T-helper 22 cell (primary cell): ENCODE results near the gene SLC25A43.
"Not testable (repeated sequence)": the region's sequence is repeated elsewhere in the genome, so short reads cannot be mapped to it uniquely, and the experiment has no call there.

Source experiments
- DNase-seq: peaks from one replicate; pipeline ENCODE4 v3.0.0-alpha.2; 2020; ENCODE audit warnings: low read depth

Gene SLC25A43

DNA sequence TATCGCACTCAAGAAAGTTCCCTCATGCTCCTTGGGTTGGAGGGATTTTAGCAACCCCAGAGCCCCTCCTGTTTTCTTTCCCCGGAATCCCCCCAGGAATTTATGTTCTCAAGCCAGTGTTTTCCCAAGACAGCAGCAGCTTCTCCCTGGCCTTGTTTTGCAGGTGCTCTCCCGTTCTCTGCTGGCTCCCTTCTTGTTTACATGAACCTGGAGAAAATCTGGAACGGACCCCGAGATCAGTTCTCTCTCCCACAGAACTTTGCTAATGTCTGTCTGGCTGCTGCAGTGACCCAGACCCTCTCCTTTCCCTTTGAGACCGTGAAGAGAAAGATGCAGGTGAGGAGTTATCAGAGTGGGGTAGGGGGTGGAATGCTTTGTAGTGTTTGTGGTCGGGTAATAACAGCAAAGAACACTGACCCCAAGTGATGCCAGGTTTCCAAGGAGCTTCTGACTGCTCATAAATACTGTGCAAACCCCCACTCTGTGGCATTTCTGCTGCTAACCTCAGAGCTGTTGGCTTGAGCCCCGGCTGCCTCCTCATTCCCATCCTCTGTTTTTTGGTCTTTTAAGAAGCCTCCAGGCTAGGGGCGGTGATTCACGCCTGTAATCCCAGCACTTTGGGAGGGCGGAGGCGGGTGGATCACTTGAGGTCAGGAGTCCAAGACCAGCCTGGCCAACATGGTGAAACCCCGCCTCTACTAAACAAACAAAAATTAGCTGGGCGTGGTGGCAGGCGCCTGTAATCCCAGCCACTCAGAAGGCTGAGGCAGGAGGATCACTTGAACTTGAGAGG, 11.1 kb downstream of the SLC25A43 start:
- no peak for DNase-seq

DNA sequence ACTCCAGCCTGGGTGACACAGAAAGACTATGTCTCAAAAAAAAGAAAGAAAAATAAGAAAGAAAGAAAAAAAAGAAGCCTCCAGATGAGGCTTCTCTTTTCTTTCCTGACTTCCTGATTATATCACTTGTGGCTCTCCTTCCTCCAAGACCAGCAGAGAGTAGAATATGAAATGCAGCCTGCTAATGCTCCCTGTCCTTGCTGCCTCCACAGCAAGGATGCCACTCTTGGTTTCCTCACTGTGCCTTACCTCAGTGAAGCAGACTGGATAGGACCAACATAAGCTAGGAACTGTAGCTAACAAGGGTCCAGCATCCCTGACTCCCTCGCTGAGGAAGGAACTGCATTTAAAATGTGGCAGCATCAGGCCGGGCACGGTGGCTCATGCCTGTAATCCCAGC, 11.7 kb downstream of the SLC25A43 start:
- DNase-seq = no peak

DNA sequence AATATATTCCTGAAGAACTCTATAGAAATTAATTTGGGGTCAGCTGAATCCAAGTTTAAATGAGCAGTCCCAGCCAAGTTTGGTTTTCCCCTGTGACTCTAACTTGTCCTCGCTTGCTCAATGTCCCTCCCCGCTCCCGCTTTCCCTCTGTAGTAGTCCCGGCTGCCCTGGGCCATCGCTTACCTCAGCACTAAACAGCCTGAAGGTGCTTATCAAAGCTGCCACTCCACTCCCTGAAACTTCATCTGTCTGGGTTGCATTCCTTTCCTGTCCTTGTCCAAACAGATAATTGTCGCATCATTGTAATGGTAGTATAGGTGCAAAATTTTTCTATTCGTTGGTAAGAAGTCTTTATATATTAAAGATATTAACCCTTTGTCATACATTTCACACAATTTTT, 12.8 kb downstream of the SLC25A43 start:
- DNase-seq = no peak

DNA sequence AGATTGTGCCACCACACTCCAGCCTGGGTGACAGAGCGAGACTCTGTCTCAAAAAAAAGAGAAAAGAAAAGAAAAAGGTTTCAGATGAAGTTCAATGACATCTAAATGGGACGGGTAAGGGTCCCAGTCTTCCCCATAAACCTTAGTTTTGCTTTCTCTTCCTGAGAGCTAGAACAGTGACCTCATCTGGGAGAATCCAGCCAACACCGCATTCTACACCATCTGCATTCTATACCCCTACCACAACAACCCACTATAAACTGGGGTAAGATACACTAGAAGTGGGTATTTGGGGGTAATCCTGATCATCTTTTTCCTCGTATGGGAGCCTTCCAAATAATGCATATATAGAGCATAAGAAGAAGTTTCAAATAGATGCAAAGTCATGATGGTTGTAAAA, 18.2 kb downstream of the SLC25A43 start:
- DNase-seq = no peak

DNA sequence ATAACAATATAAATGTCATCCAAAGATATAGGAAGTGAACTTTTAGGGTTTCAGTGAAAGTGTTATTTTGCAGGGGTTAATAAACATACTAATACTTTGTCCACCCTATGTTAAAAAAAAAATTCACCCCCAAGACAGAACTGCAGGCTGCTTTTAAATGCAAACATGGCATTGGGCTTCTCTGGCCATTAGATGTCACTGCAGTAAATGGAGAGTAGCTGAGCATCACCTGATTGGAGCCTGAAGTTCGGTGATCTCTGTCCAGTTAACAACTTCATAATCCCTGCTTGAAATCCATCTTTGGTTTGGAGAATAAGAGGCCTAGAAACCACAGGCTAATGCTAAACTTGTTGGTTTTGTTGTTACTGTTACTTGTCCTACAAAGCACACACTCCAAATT, 18.7 kb downstream of the SLC25A43 start:
- no peak for DNase-seq

DNA sequence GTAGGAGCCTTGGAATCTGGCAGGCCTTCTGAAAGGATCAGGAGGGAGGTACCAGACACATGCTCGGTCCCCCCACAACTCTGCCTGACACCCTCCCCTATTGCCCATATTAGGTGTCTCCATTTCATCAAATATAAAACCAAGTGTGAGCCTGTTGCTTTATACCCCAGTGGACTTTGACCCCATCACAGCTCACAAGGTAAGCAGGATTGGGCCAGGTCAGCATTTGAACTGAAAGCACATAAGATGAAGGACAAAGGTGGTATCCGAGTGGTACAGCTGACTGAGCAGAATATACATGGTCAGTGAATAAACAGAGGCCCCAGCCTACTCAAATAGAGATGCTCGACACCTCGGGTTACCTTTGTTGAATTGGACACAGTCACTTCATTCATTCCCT, 20.0 kb downstream of the SLC25A43 start:
- DNase-seq = no peak

DNA sequence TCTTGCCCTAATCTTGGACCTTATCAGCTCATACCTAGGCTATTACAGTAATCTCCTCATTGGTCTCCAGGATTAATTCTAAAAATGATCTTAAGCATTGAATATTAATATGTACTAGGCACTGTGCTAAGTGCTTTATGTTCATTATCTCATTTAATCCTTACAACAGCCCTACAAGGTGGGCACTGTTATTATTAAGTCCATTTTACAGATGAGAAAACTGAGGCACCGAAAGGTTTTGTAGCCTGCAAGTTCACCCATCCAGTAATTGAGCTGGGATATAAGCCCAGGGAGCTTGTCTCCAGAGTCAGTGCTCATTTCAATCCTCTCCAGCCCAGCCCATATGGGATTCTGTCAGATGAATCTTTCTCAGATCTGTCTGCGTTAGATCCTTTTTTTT, 20.8 kb downstream of the SLC25A43 start:
- no peak for DNase-seq

DNA sequence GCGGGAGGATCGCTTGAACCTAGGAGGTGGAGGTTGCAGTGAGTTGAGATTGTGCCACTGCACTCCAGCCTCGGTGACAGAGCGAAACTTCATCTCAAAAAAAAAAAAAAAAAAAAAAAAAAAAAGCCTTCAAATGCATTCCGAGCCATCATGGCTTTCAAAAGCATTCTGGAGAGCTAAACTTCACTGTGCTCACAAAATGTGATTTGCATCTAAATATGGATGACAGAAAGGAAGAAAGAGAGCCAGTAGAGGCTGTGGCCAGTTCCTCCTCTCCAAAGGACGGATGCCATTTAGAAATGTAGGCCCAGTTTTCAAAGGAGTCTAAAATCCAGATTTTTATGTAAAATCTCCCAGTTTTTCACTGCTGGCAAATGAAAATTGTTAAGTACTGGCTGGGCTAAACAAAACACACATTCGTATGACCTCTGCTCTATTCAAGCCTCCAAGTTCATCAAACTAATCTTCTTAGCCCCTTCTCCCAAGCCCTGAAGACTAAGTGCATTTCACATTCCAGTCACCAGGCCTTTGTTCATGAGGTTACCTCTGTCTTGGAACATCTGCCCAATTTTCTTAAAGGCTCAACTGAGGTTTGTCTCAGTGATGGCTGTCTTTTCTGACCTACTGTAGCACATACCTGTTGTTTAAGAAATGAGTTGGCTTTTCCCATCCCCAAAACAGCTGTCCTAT, 22.0 kb downstream of the SLC25A43 start:
- DNase-seq = no peak

DNA sequence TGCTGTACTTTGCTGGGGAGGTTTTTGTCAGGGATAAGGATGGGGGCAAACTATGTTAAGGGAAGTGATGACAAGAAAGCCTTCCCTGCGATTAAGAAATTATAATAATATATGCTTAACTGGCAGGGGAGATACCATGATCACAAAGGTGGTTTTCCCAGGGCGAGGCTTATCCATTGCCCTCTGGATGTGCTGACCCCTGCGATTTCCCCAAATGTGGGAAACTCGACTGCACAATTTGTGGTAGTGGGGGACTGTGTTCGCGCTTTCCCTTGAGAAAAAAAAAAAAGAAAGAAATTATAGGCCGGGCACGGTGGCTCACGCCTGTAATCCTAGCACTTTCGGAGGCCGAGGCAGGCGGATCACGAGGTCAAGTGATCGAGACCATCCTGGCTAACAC, 24.5 kb downstream of the SLC25A43 start:
- DNase-seq = no peak

DNA sequence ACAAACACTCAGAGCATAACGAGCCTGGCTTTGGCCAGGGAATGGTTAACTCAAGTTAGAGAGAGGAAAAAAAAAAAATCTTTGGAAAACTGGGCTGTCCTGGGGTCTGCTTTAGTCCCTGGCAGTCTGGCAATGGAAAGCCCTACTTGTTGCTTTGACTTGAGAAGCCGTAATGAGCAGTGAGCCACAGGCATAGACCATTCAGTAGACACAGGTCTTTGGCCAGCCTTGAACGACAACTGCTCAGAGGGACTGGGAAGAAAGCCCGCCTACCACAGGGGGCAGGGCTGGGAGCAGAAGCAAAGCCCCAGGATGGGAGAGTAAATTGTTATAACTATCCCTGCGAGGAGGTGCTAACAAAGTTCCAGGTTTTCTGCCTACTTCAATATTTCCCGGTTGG, 25.9 kb downstream of the SLC25A43 start:
- no peak for DNase-seq

DNA sequence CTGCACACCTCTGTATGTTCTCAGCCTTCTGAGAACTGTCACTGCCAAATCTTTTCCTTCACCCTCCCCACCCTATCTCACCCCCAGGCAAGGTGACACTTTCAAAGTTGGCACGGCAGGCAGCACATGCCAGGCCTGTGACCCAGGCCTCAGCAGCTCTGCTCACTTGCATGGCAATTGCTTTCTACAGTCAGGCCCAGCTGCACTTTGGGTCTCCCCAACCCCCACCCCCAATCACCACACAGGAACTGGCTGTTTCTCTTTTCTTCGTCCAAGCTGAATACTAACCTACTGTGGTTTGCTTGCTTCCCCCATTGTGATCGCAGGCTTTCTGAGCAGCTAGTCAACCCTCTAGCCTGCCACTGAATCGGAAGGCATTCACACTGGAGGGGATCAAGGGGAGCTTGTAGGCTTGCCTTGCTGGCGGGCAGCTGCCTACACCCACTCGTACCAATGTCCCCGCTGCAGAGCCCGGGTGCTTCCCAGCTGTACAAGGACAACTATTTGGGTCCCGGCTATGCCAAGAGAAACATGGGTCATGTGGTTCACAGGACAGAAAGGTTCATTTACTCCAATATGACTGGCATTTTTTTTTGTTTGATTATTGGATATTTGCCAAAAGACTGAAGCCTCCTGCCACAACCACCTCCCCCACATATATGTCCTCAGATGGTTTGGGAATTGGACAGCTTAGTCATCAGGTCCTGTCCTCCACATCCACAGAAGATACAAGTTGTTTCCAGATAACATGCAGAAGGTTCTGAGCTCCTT, 28.1 kb downstream of the SLC25A43 start:
- DNase-seq = no peak

DNA sequence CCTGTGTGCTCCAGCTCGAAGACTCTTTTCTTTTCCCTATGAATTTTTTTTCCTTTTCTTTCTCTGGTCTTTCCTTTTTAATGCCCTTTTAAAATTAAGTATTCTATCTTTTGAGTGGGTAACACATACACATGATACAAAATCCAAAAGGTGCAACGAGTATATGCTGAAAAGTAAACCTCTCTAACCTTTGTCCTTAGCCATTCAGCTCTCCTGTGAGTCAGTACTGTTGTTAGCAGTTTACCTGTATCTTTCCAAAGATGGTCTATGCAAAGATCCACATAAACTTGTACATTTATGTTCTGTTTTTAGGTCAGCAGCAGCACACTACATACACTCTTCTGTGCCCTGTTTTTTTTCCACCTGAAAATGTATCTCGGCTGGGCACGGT, 28.7 kb downstream of the SLC25A43 start:
- no peak for DNase-seq

DNA sequence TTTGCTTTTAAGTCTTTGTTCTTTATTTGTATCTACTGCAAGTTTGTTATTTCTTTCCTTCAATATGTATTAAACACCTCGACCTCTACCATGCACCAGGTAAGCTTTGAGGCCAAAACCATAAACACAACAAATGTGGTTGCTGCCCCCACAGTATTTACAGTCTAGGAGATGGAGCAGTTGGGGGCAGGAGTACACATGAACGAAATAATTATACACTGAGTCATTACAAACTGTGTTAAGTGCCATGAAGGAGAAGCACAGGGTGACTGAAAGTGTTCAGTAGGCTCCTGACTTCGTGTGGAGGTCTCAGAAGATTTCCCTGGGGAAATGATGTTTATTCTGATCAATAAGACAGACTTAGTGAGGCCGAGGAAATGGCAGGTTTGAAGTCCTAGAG, 30.3 kb downstream of the SLC25A43 start:
- DNase-seq = no peak

DNA sequence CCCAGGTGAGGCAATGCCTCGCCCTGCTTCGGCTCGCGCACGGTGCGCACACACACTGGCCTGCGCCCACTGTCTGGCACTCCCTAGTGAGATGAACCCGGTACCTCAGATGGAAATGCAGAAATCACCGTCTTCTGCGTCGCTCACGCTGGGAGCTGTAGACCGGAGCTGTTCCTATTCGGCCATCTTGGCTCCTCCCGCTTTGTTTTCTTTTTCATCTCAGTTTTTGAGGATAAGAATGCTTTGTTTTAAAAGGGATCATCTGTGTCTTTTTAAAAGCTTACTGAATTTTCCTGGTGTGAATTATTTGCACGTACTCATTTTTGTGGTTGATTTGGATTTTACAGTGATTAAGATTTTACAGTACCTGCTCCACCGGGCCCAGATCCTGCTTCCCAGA, 42.2 kb downstream of the SLC25A43 start:
- DNase-seq = not testable (repeated sequence)

DNA sequence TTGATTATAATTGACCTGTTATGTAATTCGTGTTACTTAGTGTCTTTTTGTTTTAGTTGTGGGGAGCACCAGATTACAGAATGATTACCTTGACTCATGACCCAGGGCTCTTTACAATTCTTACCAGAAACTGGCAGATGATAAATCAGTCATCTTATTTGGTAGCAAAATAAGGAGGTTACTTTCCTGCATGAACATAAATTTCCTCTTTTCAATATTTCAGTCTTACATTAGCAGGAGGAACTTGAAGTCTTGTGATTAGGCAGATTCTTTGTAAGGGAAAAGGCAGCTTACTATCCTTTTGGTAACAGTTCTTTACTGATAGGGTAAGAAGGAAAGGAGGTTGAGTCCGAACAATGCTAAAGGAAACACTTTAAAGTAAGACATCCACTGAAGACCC, 43.1 kb downstream of the SLC25A43 start:
- no peak for DNase-seq

DNA sequence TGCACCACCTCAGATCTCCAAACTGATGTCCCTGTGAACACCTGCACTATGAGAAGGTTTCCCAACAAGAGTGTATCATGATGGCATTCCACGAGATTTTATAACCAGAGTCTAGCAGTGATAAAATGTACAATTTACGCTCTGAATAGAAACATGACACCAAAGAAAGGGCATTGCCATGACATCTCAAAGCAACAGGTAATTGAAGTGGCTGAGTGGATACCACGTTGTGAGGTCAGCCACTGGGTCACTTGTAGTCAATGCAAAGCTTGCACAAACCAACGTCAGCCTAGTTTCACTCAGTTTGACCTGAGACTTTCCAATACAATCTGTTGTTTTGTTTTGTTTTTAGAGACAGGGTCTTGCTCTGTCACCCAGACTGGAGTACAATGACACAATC, 54.1 kb downstream of the SLC25A43 start:
- DNase-seq = no peak

DNA sequence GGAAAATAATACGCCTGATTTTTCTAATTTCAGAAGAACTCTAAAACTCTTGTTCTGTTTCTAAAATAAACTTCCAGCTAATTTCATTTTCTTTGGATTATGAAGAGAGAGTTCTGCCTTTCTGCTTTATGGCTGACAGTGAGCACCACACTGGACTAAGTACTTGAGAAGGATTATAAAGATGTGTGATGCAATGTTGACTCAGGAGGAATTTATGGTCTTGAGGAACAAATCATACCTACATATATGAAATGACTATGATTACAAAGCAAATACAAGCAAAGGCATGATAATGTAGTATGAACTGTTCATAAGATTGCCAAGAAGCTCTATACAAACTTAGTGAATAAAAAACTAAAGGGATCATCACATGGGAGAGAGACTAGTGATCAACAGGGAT, 56.1 kb downstream of the SLC25A43 start:
- no peak for DNase-seq

DNA sequence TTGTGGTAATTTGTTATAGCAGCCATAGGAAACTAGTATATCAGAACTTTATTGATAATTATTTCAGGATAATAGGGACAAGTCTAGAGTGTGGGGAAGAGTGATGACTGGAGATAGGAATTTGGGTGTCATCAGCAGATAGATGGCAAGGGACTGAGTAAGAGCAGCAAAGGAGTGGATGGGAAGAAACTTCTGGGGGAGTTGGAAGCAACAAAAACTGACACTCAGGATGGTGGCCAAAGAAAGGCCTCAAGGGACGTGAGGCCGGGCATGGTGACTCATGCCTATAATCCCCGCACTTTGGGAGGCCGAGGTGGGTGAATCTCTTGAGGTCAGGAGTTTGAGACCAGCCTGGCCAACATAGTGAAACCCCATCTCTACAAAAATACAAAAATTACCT, 60.0 kb downstream of the SLC25A43 start:
- DNase-seq = no peak

DNA sequence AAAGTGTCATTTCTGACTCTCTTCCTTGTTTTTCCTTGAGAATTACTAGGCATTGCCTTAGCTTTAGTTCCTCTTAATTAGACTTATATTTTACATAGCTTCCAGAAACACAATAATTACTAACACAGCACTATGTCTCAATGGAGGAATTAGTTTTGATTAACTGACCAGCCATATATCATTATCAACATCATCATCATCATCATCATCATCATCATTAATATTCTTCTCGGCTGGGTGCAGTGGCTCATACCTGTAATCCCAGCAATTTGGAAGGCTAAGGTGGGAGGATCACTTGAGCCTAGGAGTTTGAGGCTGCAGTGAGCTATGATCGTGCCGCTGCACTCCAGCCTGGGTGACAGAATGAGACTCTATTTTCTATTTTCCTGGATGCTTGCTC, 66.4 kb downstream of the SLC25A43 start:
- DNase-seq = no peak

DNA sequence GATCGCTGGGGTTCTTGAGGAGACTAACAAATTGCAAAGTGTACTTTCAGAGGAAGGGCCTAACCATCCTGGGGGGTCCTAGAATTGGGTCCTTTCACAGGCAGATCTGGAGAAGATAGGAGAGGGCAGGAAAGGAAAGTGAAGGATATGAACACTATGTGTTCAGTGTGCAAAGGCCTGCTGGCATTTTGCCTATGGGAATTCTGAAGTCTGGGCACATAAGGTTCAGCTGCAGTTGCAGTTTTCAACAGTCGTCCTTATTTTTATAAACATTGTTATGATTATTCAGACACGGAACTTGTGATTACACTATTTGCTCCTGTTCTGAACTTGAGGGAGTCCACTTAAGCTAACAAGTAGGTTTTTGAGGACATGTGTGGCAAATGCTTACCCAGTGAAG, 67.8 kb downstream of the SLC25A43 start:
- DNase-seq = no peak

DNA sequence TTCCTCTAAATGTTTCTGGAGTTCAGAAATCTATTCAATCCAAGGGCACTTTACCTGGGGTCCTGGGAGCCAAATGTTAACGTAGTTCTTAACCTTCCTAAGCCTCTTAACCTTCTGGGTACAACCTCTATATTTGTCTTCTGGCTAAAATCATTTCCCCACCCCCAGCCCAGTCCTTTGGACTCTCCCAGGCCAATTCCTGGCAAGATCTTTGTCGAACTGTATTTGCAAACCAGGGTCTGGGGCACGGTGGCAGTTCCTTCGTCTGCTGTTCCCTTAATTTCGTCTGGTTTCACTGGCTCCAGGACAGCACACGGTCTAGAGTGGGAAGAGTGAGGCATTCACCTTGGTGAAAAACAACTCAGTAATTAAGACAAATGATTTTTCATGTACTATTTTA, 68.3 kb downstream of the SLC25A43 start:
- DNase-seq = no peak

DNA sequence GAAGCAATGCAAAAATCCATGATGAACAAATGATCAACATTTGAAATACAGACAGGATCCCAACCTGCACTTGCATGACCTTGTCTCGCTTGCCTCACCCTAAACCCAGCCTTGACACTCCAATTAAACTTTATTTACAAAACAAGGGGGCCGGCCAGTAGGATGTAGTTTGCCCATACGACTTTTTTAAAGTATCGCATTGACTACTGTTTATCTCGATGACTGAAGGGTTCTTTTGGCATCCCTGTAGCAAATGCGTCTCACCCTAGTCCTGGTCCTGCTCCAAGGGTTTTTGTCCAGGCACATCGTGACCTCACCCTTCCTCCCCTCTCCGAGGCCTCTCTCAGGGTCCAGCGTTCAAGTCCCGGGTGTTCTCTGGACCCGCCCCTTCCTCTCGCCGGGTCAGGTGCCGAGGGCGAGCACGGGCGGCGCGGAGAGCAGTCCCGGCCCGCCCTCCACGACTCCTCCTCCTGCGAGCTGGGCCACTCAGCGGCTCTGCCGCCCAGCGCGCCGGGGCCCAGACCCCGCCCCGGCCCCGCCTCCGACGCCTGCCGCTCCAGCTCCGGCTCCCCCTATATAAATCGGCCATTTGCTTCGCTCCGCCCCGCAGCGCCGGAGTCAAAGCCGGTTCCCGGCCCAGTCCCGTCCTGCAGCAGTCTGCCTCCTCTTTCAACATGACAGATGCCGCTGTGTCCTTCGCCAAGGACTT, 68.9 kb downstream of the SLC25A43 start, which contains the start of gene SLC25A5:
Gene SLC25A5 (plus strand): TSS at position 603 of the 709 bp plus-strand sequence. CDS start 72 bp downstream, at position 675.
- peak; percentile 70 for DNase-seq
